HEK293 (cell line): ENCODE data around the gene HLA-A.
"Not testable (repeated sequence)": the region's sequence is repeated elsewhere in the genome, so short reads cannot be mapped to it uniquely, and the experiment has no call there.

Source experiments
- CTCF ChIA-PET: fragments of 350-600 bp; formaldehyde crosslinking; extraction: SDS; loops from one replicate; lab custom pipeline; 2021; ENCODE audit warnings: antibody characterized with exemption; lab: Yijun Ruan, JAX
- POLR2A ChIA-PET: fragments of 300-600 bp; formaldehyde crosslinking; extraction: SDS; loops from one replicate; lab custom pipeline; 2020; ENCODE audit warnings: antibody characterized with exemption, inconsistent platforms; lab: Yijun Ruan, JAX
- H3K27ac ChIP-seq: fragments of 200-500 bp; sonication (Bioruptor generic); 2 replicates; pipeline ENCODE4 v1.5.1; 2014; ENCODE audit warnings: low read depth, low read length, control low read depth, inconsistent platforms; ENCODE audit errors: extremely low read depth
- H3K36me3 ChIP-seq, 2 experiments: fragments of 200-500 bp in 1 of 2; sonication (Bioruptor generic) in 1 of 2; 1 replicate in 1 of 2; 2 replicates in 1 of 2; pipeline ENCODE4 v1.5.1; 2014 to 2017; ENCODE audit warnings: inconsistent platforms in 2 of 2, low read length in 2 of 2; ENCODE audit not compliant: control insufficient read depth in 2 of 2, insufficient read depth in 1 of 2
- H3K4me1 ChIP-seq: fragments of 200-500 bp; sonication (Bioruptor generic); 2 replicates; pipeline ENCODE4 v1.5.1; 2014; ENCODE audit warnings: mild to moderate bottlenecking, low read length, inconsistent platforms; ENCODE audit not compliant: control insufficient read depth, insufficient read depth
- H3K4me3 ChIP-seq: 2 replicates; pipeline ENCODE4 v1.5.1; 2011; ENCODE audit warnings: low read depth, mild to moderate bottlenecking, control low read depth, low read length, moderate library complexity
- H3K9me3 ChIP-seq: fragments of 200-500 bp; sonication (Bioruptor generic); 2 replicates; pipeline ENCODE4 v1.5.1; 2014; ENCODE audit warnings: low read depth, low read length, inconsistent platforms; ENCODE audit not compliant: control insufficient read depth, insufficient read depth
- BCL6B ChIP-seq: fragments of 450-650 bp; formaldehyde crosslinking; IDR thresholded peaks from 2 replicates; pipeline ENCODE4 v1.5.1; 2017; ENCODE audit warnings: missing biosample characterization, missing genetic modification characterization
- CTCF ChIP-seq: fragments of 450-650 bp; formaldehyde crosslinking; IDR thresholded peaks from 2 replicates; pipeline ENCODE4 v1.5.1; 2016; ENCODE audit warnings: missing biosample characterization, missing genetic modification characterization
- FEZF1 ChIP-seq: fragments of 450-650 bp; formaldehyde crosslinking; IDR thresholded peaks from 2 replicates; pipeline ENCODE4 v1.5.1; 2016; ENCODE audit warnings: missing biosample characterization, missing genetic modification characterization
- HOXD13 ChIP-seq: sonication (generic); formaldehyde crosslinking; IDR thresholded peaks from 2 replicates; pipeline ENCODE4 v1.8.0; 2022; ENCODE audit warnings: missing genetic modification reagents, borderline replicate concordance
- PRDM1 ChIP-seq: fragments of 450-650 bp; formaldehyde crosslinking; IDR thresholded peaks from 2 replicates; pipeline ENCODE4; 2016; ENCODE audit warnings: missing biosample characterization, missing genetic modification characterization
- SCRT2 ChIP-seq: fragments of 450-650 bp; formaldehyde crosslinking; IDR thresholded peaks from 2 replicates; pipeline ENCODE4 v1.5.1; 2016; ENCODE audit warnings: missing biosample characterization, missing genetic modification characterization
- ZBTB10 ChIP-seq: fragments of 450-650 bp; formaldehyde crosslinking; IDR thresholded peaks from 2 replicates; pipeline ENCODE4 v1.5.1; 2016; ENCODE audit warnings: missing biosample characterization, missing genetic modification characterization
- ZBTB11 ChIP-seq: fragments of 450-650 bp; formaldehyde crosslinking; conservative IDR thresholded peaks from 2 replicates; pipeline ENCODE4 v1.5.1; 2016; ENCODE audit warnings: low read depth, missing biosample characterization, missing genetic modification characterization
- ZBTB48 ChIP-seq: fragments of 450-650 bp; formaldehyde crosslinking; IDR thresholded peaks from 2 replicates; pipeline ENCODE4 v1.5.1; 2016; ENCODE audit warnings: missing biosample characterization, missing genetic modification characterization
- ZNF132 ChIP-seq: fragments of 450-650 bp; formaldehyde crosslinking; IDR thresholded peaks from 2 replicates; pipeline ENCODE4 v1.5.1; 2017; ENCODE audit warnings: missing biosample characterization, missing genetic modification characterization, borderline replicate concordance
- ZNF146 ChIP-seq: fragments of 450-650 bp; formaldehyde crosslinking; IDR thresholded peaks from 2 replicates; pipeline ENCODE4 v1.5.1; 2016; ENCODE audit warnings: missing biosample characterization, missing genetic modification characterization
- ZNF169 ChIP-seq: fragments of 450-650 bp; formaldehyde crosslinking; IDR thresholded peaks from 2 replicates; pipeline ENCODE4 v1.5.1; 2016; ENCODE audit warnings: missing biosample characterization, missing genetic modification characterization
- ZNF2 ChIP-seq: fragments of 450-650 bp; formaldehyde crosslinking; IDR thresholded peaks from 2 replicates; pipeline ENCODE4 v1.5.1; 2016; ENCODE audit warnings: missing biosample characterization, missing genetic modification characterization
- ZNF292 ChIP-seq: fragments of 450-650 bp; formaldehyde crosslinking; IDR thresholded peaks from 2 replicates; pipeline ENCODE4 v1.5.1; 2016; ENCODE audit warnings: low read depth, missing biosample characterization, missing genetic modification characterization, borderline replicate concordance
- ZNF366 ChIP-seq: fragments of 450-650 bp; formaldehyde crosslinking; conservative IDR thresholded peaks from 2 replicates; pipeline ENCODE4 v1.5.1; 2016; ENCODE audit warnings: missing biosample characterization, missing genetic modification characterization
- ZNF513 ChIP-seq: fragments of 450-650 bp; IDR thresholded peaks from 2 replicates; pipeline ENCODE4 v1.5.1; 2018; ENCODE audit warnings: missing biosample characterization, missing genetic modification characterization
- ZNF544 ChIP-seq: fragments of 450-650 bp; formaldehyde crosslinking; IDR thresholded peaks from 2 replicates; pipeline ENCODE4 v1.5.0; 2017; ENCODE audit warnings: missing biosample characterization, missing genetic modification characterization
- ZNF558 ChIP-seq: fragments of 450-650 bp; formaldehyde crosslinking; IDR thresholded peaks from 2 replicates; pipeline ENCODE4 v1.5.1; 2016; ENCODE audit warnings: missing biosample characterization, missing genetic modification characterization
- ZNF561 ChIP-seq: fragments of 450-650 bp; IDR thresholded peaks from 2 replicates; pipeline ENCODE4 v1.5.1; 2018; ENCODE audit warnings: missing biosample characterization, missing genetic modification characterization, borderline replicate concordance
- ZNF792 ChIP-seq: fragments of 450-650 bp; formaldehyde crosslinking; IDR thresholded peaks from 2 replicates; pipeline ENCODE4 v1.5.1; 2016; ENCODE audit warnings: missing biosample characterization, missing genetic modification characterization
- ZNF830 ChIP-seq: fragments of 450-650 bp; IDR thresholded peaks from 2 replicates; pipeline ENCODE4 v1.5.0; 2018; ENCODE audit warnings: missing biosample characterization, missing genetic modification characterization, low read depth, mild to moderate bottlenecking, moderate library complexity
- ZSCAN23 ChIP-seq: fragments of 450-650 bp; formaldehyde crosslinking; IDR thresholded peaks from 2 replicates; pipeline ENCODE4 v1.5.1; 2016; ENCODE audit warnings: missing biosample characterization, missing genetic modification characterization
- ZSCAN5A ChIP-seq: fragments of 450-650 bp; formaldehyde crosslinking; IDR thresholded peaks from 2 replicates; pipeline ENCODE4 v1.5.1; 2016; ENCODE audit warnings: missing biosample characterization, missing genetic modification characterization

Gene HLA-A

GRCh38 chr6:29977425-29977727, 35.0 kb downstream of the HLA-A start (continued):
- TF ChIP-seq CTCF (tag by site-specific recombination) (no peak), PRDM1 (peak; percentile 97), ZNF132 (tag by site-specific recombination) (no peak), ZNF169 (no peak), ZNF558 (0 out of 2 replicates have a peak, but pooled peaks have one; percentile 11), ZNF830 (tag by site-specific recombination) (no peak), SCRT2 (tag by site-specific recombination) (no peak), ZSCAN5A (no peak), ZBTB10 (0 out of 2 replicates have a peak, but pooled peaks have one; percentile 1), ZNF366 (tag by site-specific recombination) (peak; percentile 86)
- TF ChIP-seq, all 188 proteins: peak for 4

- H3K4me3 ChIP-seq, H3K9me3 ChIP-seq, POLR2A ChIA-PET, H3K36me3 ChIP-seq, CTCF ChIA-PET, H3K4me1 ChIP-seq, H3K27ac ChIP-seq: not testable (repeated sequence)
- TF ChIP-seq ZNF146 (tag by site-specific recombination), result peak; percentile 80
These were observed 37.7 kb downstream of the HLA-A start for GRCh38 chr6:29980013-29980412.

GRCh38 chr6:29980511-29980910, 38.2 kb downstream of the HLA-A start:
- POLR2A ChIA-PET, result no interaction called here
- Histone ChIP-seq H3K9me3 (no peaks in the 10 kb centered on the region), H3K4me1 (no peaks in the 10 kb centered on the region), H3K27ac (no peak overlapping the region), H3K4me3 (no peak overlapping the region), H3K36me3 (no peaks in the 10 kb centered on the region)
- CTCF ChIA-PET, result no interaction called here
- TF ChIP-seq FEZF1 (tag by site-specific recombination) (no peak), ZNF792 (no peak), HOXD13 (CRISPR knock-in tag) (no peak), ZSCAN23 (no peak), ZNF544 (tag by site-specific recombination) (no peak), ZNF292 (no peak), ZBTB11 (no peak), ZNF513 (tag by site-specific recombination) (no peak), ZNF146 (tag by site-specific recombination) (no peak), ZNF2 (no peak), ZBTB48 (tag by site-specific recombination) (no peak), ZNF561 (no peak), BCL6B (tag by site-specific recombination) (no peak)
